Measurements from ENCODE around the gene GSTT4. TPM values are rescaled to one million over a fixed set of nuclear protein-coding genes. Genes with fewer than 3 reads are reported as not detected.

Gene GSTT4
- total and polyA plus RNA-seq, 2 of the 13 experiments (the other 11 are each of a cell fraction or from before 2014, with no cell fraction given), result 0.59 to 0.62 TPM

GRCh38 chr22:24008381-24009226 lies 3.4 kb upstream of the GSTT4 start:
- H3K36me3 ChIP-seq (replicated peaks in 1 of 2; ENCODE audit: control insufficient read depth in 1 of 2, insufficient read depth in 2 of 2, low read length in 2 of 2), result no peaks in the 10 kb centered on the region
- H3K79me2 ChIP-seq (ENCODE audit: insufficient read depth, low read length), result peaks cover 21% of the 10 kb centered on the region
- ATAC-seq (no peak; the same call in 2 of the 3 replicates), FAIRE-seq (peak; percentile 15), DNase-seq (ENCODE audit: low spot score) (peak; percentile 83)
- CTCF ChIA-PET (ENCODE audit: low intra/inter-chr PET ratio, low total read pairs), result no interaction called here
- H3K4me3 ChIP-seq (replicated peaks in 1 of 3; ENCODE audit: insufficient read depth in 1 of 3, low read depth in 2 of 3, low read length in 3 of 3), result peak overlapping the region; percentile 17 to 95 (median 24); a peak in 4 of 6 replicates
- H3K9ac ChIP-seq (ENCODE audit: insufficient read depth, low read depth, low read length), result peak overlapping the region; percentile 73
- 21% methylated on average over 6 of the region's 6 CpGs for WGBS (ENCODE audit: low lambda C conversion rate)
- peak overlapping the region; percentile 32 for H2AFZ ChIP-seq (ENCODE audit: low read length)
- BruUV-seq (replicated peaks), result no TSS peak
- H3K27me3 ChIP-seq (ENCODE audit: control insufficient read depth in 1 of 2, insufficient read depth in 2 of 2, low read length in 2 of 2), result no peaks in the 10 kb centered on the region; a peak in 1 of 5 replicates
- in situ Hi-C loops (cut with HindIII; ENCODE audit: extremely low pct_ligation_motif_present, low pct_unique_long_range_greater_than_20kb), result loop anchor here (5.0 kb wide), 1 partner anchor 71 kb away; no protein-coding TSS in a partner anchor
- peaks cover 68% of the 10 kb centered on the region for H3K4me1 ChIP-seq (ENCODE audit: insufficient read depth, low read length)
- intact Hi-C loops (cut with micrococcal nuclease; ENCODE audit: unreplicated experiment), result no loop called here
- H3K27ac ChIP-seq (ENCODE audit: extremely low read length, insufficient read depth, low read length), result peak overlapping the region; percentile 87
- no peaks in the 10 kb centered on the region for H3K9me3 ChIP-seq (ENCODE audit: low read length)
- POLR2A ChIA-PET, result interaction anchor here (1.0 to 2.5 kb wide), 6 partner anchors 11 to 152 kb away, joined by 3 to 17 read pairs (median 6); partner anchors contain the start of genes MIF and SLC2A11
- peak overlapping the region; percentile 86 for H3K4me2 ChIP-seq (ENCODE audit: low read depth, low read length)
- no peaks in the 10 kb centered on the region; the same call in 1 of the 2 replicates for H4K20me1 ChIP-seq (ENCODE audit: insufficient read depth, low read length)
- TF ChIP-seq ZBTB26 (CRISPR knock-in tag; IDR thresholded peaks at IDR 0.05; ENCODE audit: borderline replicate concordance) (no peak), TEF (CRISPR knock-in tag; IDR thresholded peaks at IDR 0.05) (no peak), ZFP90 (CRISPR knock-in tag; IDR thresholded peaks at IDR 0.05; ENCODE audit: borderline replicate concordance) (no peak), FIP1L1 (IDR thresholded peaks at IDR 0.05; ENCODE audit: borderline replicate concordance, insufficient read depth, low read depth, low read length) (no peak), ZC3H4 (CRISPR knock-in tag; IDR thresholded peaks at IDR 0.05; ENCODE audit: borderline replicate concordance) (no peak), MEIS1 (CRISPR knock-in tag; IDR thresholded peaks at IDR 0.05; ENCODE audit: borderline replicate concordance) (no peak), EP300 (IDR thresholded peaks at IDR 0.05; ENCODE audit: low read depth in 2 of 2, low read length in 2 of 2) (peak in 1 of 2 experiments; percentile 55; a peak in 1 of 4 replicates), EP300 (CRISPR knock-in tag; IDR thresholded peaks at IDR 0.05; ENCODE audit: borderline replicate concordance) (no peak), ELK4 (CRISPR knock-in tag; IDR thresholded peaks at IDR 0.05; ENCODE audit: borderline replicate concordance) (no peak), DR1 (CRISPR knock-in tag; IDR thresholded peaks at IDR 0.05) (no peak), ZNF329 (CRISPR knock-in tag; IDR thresholded peaks at IDR 0.05; ENCODE audit: low read depth) (no peak), ZNF362 (CRISPR knock-in tag; IDR thresholded peaks at IDR 0.05; ENCODE audit: borderline replicate concordance) (no peak), NCOA5 (CRISPR knock-in tag; IDR thresholded peaks at IDR 0.05) (no peak), SNAI1 (CRISPR knock-in tag; IDR thresholded peaks at IDR 0.05; ENCODE audit: borderline replicate concordance) (0 out of 2 replicates have a peak, but pooled peaks have one; percentile 21), UBTF (CRISPR knock-in tag; IDR thresholded peaks at IDR 0.05) (no peak)

All from HepG2 (cell line).